HEK293 (cell line): Measurements from ENCODE around the gene EIF4B.

ENCODE experiments used
- EGR2 ChIP-seq: fragments of 450-650 bp; formaldehyde crosslinking; IDR thresholded peaks from 2 replicates; pipeline ENCODE4 v1.5.1; 2016; ENCODE audit warnings: low read depth, missing biosample characterization, missing genetic modification characterization
- MYNN ChIP-seq: fragments of 450-650 bp; formaldehyde crosslinking; IDR thresholded peaks from 2 replicates; pipeline ENCODE4 v1.5.1; 2016; ENCODE audit warnings: missing biosample characterization, missing genetic modification characterization, borderline replicate concordance
- PRDM10 ChIP-seq: fragments of 450-650 bp; formaldehyde crosslinking; IDR thresholded peaks from 2 replicates; pipeline ENCODE4 v1.5.1; 2016; ENCODE audit warnings: missing biosample characterization, missing genetic modification characterization
- REST ChIP-seq: fragments of 450-650 bp; formaldehyde crosslinking; IDR thresholded peaks from 2 replicates; pipeline ENCODE4 v1.5.1; 2016; ENCODE audit warnings: missing biosample characterization, missing genetic modification characterization
- TCF7L2 ChIP-seq: IDR thresholded peaks from 2 replicates; pipeline ENCODE4 v1.6.1; 2011; ENCODE audit warnings: low read depth, mild to moderate bottlenecking, inconsistent platforms, low read length, moderate library complexity, borderline replicate concordance
- ZBTB26 ChIP-seq: fragments of 450-650 bp; formaldehyde crosslinking; optimal IDR thresholded peaks from 2 replicates; pipeline ENCODE3; 2016; ENCODE audit warnings: missing biosample characterization, mild to moderate bottlenecking, missing genetic modification characterization
- ZEB2 ChIP-seq: fragments of 450-650 bp; formaldehyde crosslinking; IDR thresholded peaks from 2 replicates; pipeline ENCODE4 v1.5.1; 2016; ENCODE audit warnings: missing biosample characterization, missing genetic modification characterization
- ZNF112 ChIP-seq: fragments of 450-650 bp; formaldehyde crosslinking; IDR thresholded peaks from 2 replicates; pipeline ENCODE4 v1.5.0; 2017; ENCODE audit warnings: missing biosample characterization, missing genetic modification characterization
- ZNF114 ChIP-seq: fragments of 450-650 bp; formaldehyde crosslinking; IDR thresholded peaks from 2 replicates; pipeline ENCODE4 v1.5.0; 2017; ENCODE audit warnings: missing biosample characterization, missing genetic modification characterization
- ZNF174 ChIP-seq: fragments of 450-650 bp; formaldehyde crosslinking; IDR thresholded peaks from 2 replicates; pipeline ENCODE4 v1.5.0; 2017; ENCODE audit warnings: missing biosample characterization, mild to moderate bottlenecking, missing genetic modification characterization
- ZNF221 ChIP-seq: fragments of 450-650 bp; formaldehyde crosslinking; IDR thresholded peaks from 2 replicates; pipeline ENCODE4 v1.5.1; 2017; ENCODE audit warnings: missing biosample characterization, missing genetic modification characterization, borderline replicate concordance
- ZNF24 ChIP-seq: fragments of 450-650 bp; formaldehyde crosslinking; IDR thresholded peaks from 2 replicates; pipeline ENCODE4 v1.5.1; 2016; ENCODE audit warnings: missing biosample characterization, missing genetic modification characterization
- ZNF248 ChIP-seq: fragments of 450-650 bp; formaldehyde crosslinking; IDR thresholded peaks from 2 replicates; pipeline ENCODE4 v1.5.1; 2017; ENCODE audit warnings: missing biosample characterization, missing genetic modification characterization
- ZNF302 ChIP-seq: fragments of 450-650 bp; formaldehyde crosslinking; IDR thresholded peaks from 2 replicates; pipeline ENCODE4 v1.5.1; 2016; ENCODE audit warnings: missing biosample characterization, missing genetic modification characterization, low read depth
- ZNF311 ChIP-seq: fragments of 450-650 bp; formaldehyde crosslinking; IDR thresholded peaks from 2 replicates; pipeline ENCODE4 v1.5.1; 2017; ENCODE audit warnings: missing biosample characterization, missing genetic modification characterization, borderline replicate concordance
- ZNF324 ChIP-seq: fragments of 450-650 bp; formaldehyde crosslinking; IDR thresholded peaks from 2 replicates; pipeline ENCODE4 v1.5.1; 2016; ENCODE audit warnings: missing biosample characterization, missing genetic modification characterization
- ZNF335 ChIP-seq: fragments of 450-650 bp; formaldehyde crosslinking; conservative IDR thresholded peaks from 2 replicates; pipeline ENCODE4 v1.5.1; 2016; ENCODE audit warnings: missing biosample characterization, missing genetic modification characterization
- ZNF449 ChIP-seq: fragments of 450-650 bp; formaldehyde crosslinking; IDR thresholded peaks from 2 replicates; pipeline ENCODE4 v1.5.1; 2017; ENCODE audit warnings: missing biosample characterization, mild to moderate bottlenecking, missing genetic modification characterization, moderate library complexity
- ZNF561 ChIP-seq: fragments of 450-650 bp; IDR thresholded peaks from 2 replicates; pipeline ENCODE4 v1.5.1; 2018; ENCODE audit warnings: missing biosample characterization, missing genetic modification characterization, borderline replicate concordance
- ZNF571 ChIP-seq: fragments of 450-650 bp; formaldehyde crosslinking; IDR thresholded peaks from 2 replicates; pipeline ENCODE4 v1.5.0; 2017; ENCODE audit warnings: missing biosample characterization, missing genetic modification characterization
- ZNF658 ChIP-seq: fragments of 450-650 bp; formaldehyde crosslinking; IDR thresholded peaks from 2 replicates; pipeline ENCODE4; 2016; ENCODE audit warnings: missing biosample characterization, missing genetic modification characterization
- ZSCAN16 ChIP-seq: fragments of 450-650 bp; formaldehyde crosslinking; IDR thresholded peaks from 2 replicates; pipeline ENCODE4 v1.5.1; 2016; ENCODE audit warnings: missing biosample characterization, missing genetic modification characterization

The EIF4B gene

GRCh38 chr12:53078425-53079225, 72.4 kb downstream of the EIF4B start (continued):
- TF ChIP-seq PRDM10 (tag by site-specific recombination) (0 out of 2 replicates have a peak, but pooled peaks have one; percentile 31), ZNF248 (no peak), ZNF311 (no peak), ZNF561 (tag by site-specific recombination) (0 out of 2 replicates have a peak, but pooled peaks have one; percentile 16), ZNF302 (tag by site-specific recombination) (no peak), ZBTB26 (tag by site-specific recombination) (no peak), ZNF324 (tag by site-specific recombination) (0 out of 2 replicates have a peak, but pooled peaks have one; percentile 35), ZNF24 (tag by site-specific recombination) (peak; percentile 64; the same call in 1 of the 2 replicates), ZNF335 (tag by site-specific recombination) (no peak; the same call in none of the 2 replicates), ZNF449 (tag by site-specific recombination) (0 out of 2 replicates have a peak, but pooled peaks have one; percentile 45), REST (tag by site-specific recombination) (no peak), ZEB2 (no peak), ZNF114 (no peak), ZNF658 (tag by site-specific recombination) (no peak), ZNF174 (tag by site-specific recombination) (no peak), ZNF221 (tag by site-specific recombination) (no peak), TCF7L2 (no peak), MYNN (tag by site-specific recombination) (peak; percentile 49; the same call in 1 of the 2 replicates), EGR2 (tag by site-specific recombination) (no peak), ZNF571 (tag by site-specific recombination) (no peak), ZSCAN16 (tag by site-specific recombination) (no peak), ZNF112 (tag by site-specific recombination) (no peak)
